PC-9 (cell line): Measurements from ENCODE around the gene SLC26A11. TPM values are rescaled to one million over a fixed set of nuclear protein-coding genes. Genes with fewer than 3 reads are reported as not detected.

Experiments
- BruUV-seq: library from RNA; stranded (reverse); fragments of 400-500 nt; replicated peaks from 2 replicates; lab custom pipeline; 2021; lab: Mats Ljungman, UMichigan
- CTCF ChIA-PET: fragments of 300-600 bp; sonication (Branson Sonifier 250); formaldehyde crosslinking; loops from one replicate; lab custom pipeline; 2022; ENCODE audit warnings: antibody characterized with exemption; lab: Charles Lee
- POLR2A ChIA-PET: fragments of 300-600 bp; sonication (Branson Sonifier 250); formaldehyde crosslinking; loops from one replicate; lab custom pipeline; 2022; ENCODE audit warnings: antibody characterized with exemption; ENCODE audit not compliant: unreplicated experiment; lab: Charles Lee
- DNase-seq, 2 experiments: peaks; one replicate each; pipeline versions ENCODE4 v3.0.0 to v3.0.0-alpha.2; 2015 to 2022; ENCODE audit warnings: mixed read lengths in 1 of 2
- H2AFZ ChIP-seq: fragments of 200-600 bp; sonication (generic); 2 replicates; pipeline ENCODE4 v1.8.1; 2017; ENCODE audit warnings: antibody characterized with exemption
- H3F3A ChIP-seq: fragments of 200-600 bp; sonication (generic); 2 replicates; pipeline ENCODE4 v1.8.1; 2017; ENCODE audit warnings: antibody characterized with exemption, mild to moderate bottlenecking, low read depth; ENCODE audit not compliant: insufficient read depth
- H3K27ac ChIP-seq: fragments of 200-600 bp; sonication (generic); 2 replicates; pipeline ENCODE4 v1.6.1; 2016; ENCODE audit warnings: mixed run types
- H3K27me3 ChIP-seq: fragments of 200-600 bp; sonication (generic); 2 replicates; pipeline ENCODE4 v1.6.1; 2016; ENCODE audit warnings: low read depth, mixed run types; ENCODE audit not compliant: insufficient read depth
- H3K36me3 ChIP-seq: fragments of 200-600 bp; sonication (generic); 2 replicates; pipeline ENCODE4 v1.6.1; 2016; ENCODE audit warnings: low read depth, mixed run types
- H3K4me1 ChIP-seq: fragments of 200-600 bp; sonication (generic); replicated peaks from 2 replicates; pipeline ENCODE4 v1.6.1; 2016; ENCODE audit warnings: mixed run types; ENCODE audit not compliant: insufficient read depth
- H3K4me2 ChIP-seq: fragments of 200-600 bp; sonication (generic); 2 replicates; pipeline ENCODE4 v1.6.1; 2017; ENCODE audit warnings: mixed run types
- H3K4me3 ChIP-seq: fragments of 200-600 bp; sonication (generic); 2 replicates; pipeline ENCODE4 v1.6.1; 2016; ENCODE audit warnings: mixed run types
- H3K79me2 ChIP-seq: fragments of 200-600 bp; sonication (generic); 2 replicates; pipeline ENCODE4 v1.6.1; 2017; ENCODE audit warnings: low read depth, mixed run types
- H3K9me2 ChIP-seq: fragments of 200-600 bp; sonication (generic); 2 replicates; pipeline ENCODE4 v1.8.1; 2017; ENCODE audit warnings: mild to moderate bottlenecking; ENCODE audit not compliant: insufficient read depth
- H3K9me3 ChIP-seq: fragments of 200-600 bp; sonication (generic); 2 replicates; pipeline ENCODE4 v1.8.1; 2016; ENCODE audit warnings: low read depth; ENCODE audit not compliant: insufficient read depth
- H4K20me1 ChIP-seq: fragments of 200-600 bp; sonication (generic); 2 replicates; pipeline ENCODE4 v1.8.1; 2017; ENCODE audit not compliant: insufficient read depth
- EZH2 ChIP-seq: fragments of 200-600 bp; sonication (generic); IDR thresholded peaks from 2 replicates; pipeline ENCODE4 v1.8.0; 2017; ENCODE audit warnings: antibody characterized with exemption, low read depth
- intact Hi-C: fragments of 100-400 bp; cut with micrococcal nuclease; formaldehyde crosslinking; loops from one replicate; pipeline ENCODE4 v1.10.0; 2022; ENCODE audit not compliant: unreplicated experiment
- total RNA-seq: library from RNA; stranded (reverse); gene quantifications from 2 replicates; pipeline ENCODE4 v1.2.3, GENCODE V29; 2021
- TF ChIP-seq, protein P1 (sequence below): fragments of 200-600 bp; sonication (generic); conservative IDR thresholded peaks from 2 replicates; pipeline ENCODE4 v1.6.1; 2017; ENCODE audit warnings: mixed run types, antibody characterized with exemption, mild to moderate bottlenecking, moderate library complexity

SLC26A11 gene
- total RNA-seq, 1 experiment from 2014 or later, result 12.4 TPM

DNA sequence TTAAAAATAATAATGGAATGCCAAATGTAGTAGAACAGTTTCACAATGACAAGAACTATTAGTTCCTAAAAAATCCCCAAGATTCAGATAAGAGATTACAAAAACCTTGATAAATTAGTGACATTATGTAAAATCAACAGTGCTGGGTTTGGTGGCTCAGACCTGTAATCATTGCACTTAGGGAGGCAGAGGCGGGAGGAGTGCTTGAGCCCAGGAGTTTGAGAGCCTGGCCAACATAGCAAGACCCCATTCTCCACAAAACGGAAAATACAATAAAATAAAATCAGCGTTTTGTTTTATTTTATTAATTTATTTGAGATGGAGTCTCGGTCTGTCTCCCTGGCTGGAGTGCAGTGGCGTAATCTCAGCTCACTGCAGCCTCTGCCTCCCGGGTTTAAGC, 46.3 kb upstream of the SLC26A11 start:
- Histone ChIP-seq H2AFZ (no peak overlapping the region), H3K4me2 (no peak overlapping the region), H3F3A (no peaks in the 10 kb centered on the region), H3K9me3 (no peaks in the 10 kb centered on the region), H4K20me1 (no peaks in the 10 kb centered on the region), H3K4me3 (no peak overlapping the region), H3K4me1 (peaks cover 18% of the 10 kb centered on the region), H3K79me2 (no peaks in the 10 kb centered on the region), H3K27me3 (no peaks in the 10 kb centered on the region), H3K9me2 (no peaks in the 10 kb centered on the region), H3K27ac (no peak overlapping the region), H3K36me3 (no peaks in the 10 kb centered on the region)
- intact Hi-C loops, result no loop called here
- ChIA-PET CTCF (no interaction called here), POLR2A (no interaction called here)
- BruUV-seq, result no TSS peak
- DNase-seq, result no peak
- TF ChIP-seq EZH2, result no peak
- TF ChIP-seq, protein P1, sequence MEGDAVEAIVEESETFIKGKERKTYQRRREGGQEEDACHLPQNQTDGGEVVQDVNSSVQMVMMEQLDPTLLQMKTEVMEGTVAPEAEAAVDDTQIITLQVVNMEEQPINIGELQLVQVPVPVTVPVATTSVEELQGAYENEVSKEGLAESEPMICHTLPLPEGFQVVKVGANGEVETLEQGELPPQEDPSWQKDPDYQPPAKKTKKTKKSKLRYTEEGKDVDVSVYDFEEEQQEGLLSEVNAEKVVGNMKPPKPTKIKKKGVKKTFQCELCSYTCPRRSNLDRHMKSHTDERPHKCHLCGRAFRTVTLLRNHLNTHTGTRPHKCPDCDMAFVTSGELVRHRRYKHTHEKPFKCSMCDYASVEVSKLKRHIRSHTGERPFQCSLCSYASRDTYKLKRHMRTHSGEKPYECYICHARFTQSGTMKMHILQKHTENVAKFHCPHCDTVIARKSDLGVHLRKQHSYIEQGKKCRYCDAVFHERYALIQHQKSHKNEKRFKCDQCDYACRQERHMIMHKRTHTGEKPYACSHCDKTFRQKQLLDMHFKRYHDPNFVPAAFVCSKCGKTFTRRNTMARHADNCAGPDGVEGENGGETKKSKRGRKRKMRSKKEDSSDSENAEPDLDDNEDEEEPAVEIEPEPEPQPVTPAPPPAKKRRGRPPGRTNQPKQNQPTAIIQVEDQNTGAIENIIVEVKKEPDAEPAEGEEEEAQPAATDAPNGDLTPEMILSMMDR, result no peak

DNA sequence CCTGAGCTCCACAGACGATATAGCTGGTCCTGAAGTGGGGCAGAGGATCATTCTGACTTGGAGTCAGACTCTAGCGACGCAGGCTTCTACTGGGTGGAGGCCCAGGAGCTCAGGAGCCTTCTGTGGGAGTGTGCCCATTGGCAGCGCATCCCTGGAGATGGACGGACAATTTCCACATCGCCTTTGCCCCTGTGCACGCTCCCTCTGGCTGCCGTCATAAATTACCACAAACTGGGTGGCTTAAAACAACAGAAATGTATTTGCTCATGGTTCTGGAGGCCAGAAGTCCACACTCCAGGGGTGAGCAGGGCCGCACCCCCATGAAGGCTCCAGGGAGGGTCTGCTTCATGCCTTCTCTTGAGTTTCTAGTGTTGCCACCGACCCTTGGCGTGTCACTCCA, 43.5 kb upstream of the SLC26A11 start:
- H3K4me3 ChIP-seq, result no peak overlapping the region
- no peaks in the 10 kb centered on the region for H3K27me3 ChIP-seq
- DNase-seq, result no peak
- H3K4me2 ChIP-seq, result no peak overlapping the region
- ChIA-PET CTCF (no interaction called here), POLR2A (no interaction called here)
- H3F3A ChIP-seq, result no peaks in the 10 kb centered on the region
- H3K36me3 ChIP-seq, result no peaks in the 10 kb centered on the region
- BruUV-seq, result no TSS peak
- H3K9me3 ChIP-seq, result no peaks in the 10 kb centered on the region
- intact Hi-C loops, result no loop called here
- H4K20me1 ChIP-seq, result no peaks in the 10 kb centered on the region
- TF ChIP-seq, protein P1, result no peak
- TF ChIP-seq EZH2, result no peak
- no peak overlapping the region for H2AFZ ChIP-seq
- no peaks in the 10 kb centered on the region for H3K9me2 ChIP-seq
- H3K4me1 ChIP-seq, result 0 out of 2 replicates have a peak, but pooled peaks cover 6% of the 10 kb centered on the region
- H3K27ac ChIP-seq, result no peak overlapping the region
- H3K79me2 ChIP-seq, result no peaks in the 10 kb centered on the region

DNA sequence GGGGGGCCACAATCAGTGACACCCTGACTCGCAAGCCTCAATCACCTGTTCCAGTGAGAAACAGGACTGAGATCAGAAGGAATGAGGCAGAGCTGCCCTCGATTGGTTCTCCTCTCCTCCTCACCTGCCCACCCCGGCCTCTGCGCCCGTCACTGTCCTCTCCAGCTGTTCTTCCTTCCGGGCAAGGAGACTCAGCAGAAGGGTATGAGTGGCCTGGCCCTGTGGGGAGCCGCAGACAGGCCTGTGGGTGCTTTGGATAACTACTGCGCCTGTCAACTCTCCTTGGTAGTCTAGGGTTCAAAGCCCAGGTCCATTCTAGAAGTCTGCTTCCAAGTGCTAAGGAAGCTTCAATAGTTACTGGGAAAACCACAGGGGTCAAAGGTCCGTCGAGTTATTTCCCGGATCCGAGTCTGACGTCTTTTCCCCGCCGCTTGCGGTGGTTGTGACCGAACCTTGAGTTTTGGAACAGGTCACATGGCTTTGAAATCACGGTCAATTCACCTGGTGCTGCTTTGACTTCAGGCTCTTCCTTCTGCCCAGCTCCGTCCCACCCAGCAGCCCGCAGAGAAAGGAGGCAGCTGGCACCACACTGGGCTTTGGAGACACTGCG, 42.1 kb upstream of the SLC26A11 start:
- no peak for DNase-seq
- intact Hi-C loops, result no loop called here
- CTCF ChIA-PET, result no interaction called here
- no TSS peak for BruUV-seq
- Histone ChIP-seq H3K9me2 (no peaks in the 10 kb centered on the region), H3K4me2 (no peak overlapping the region), H2AFZ (no peak overlapping the region), H3K4me3 (no peak overlapping the region), H3F3A (no peaks in the 10 kb centered on the region), H3K27ac (no peak overlapping the region), H3K9me3 (no peaks in the 10 kb centered on the region), H3K4me1 (0 out of 2 replicates have a peak, but pooled peaks cover 6% of the 10 kb centered on the region), H3K27me3 (no peaks in the 10 kb centered on the region), H4K20me1 (no peaks in the 10 kb centered on the region), H3K36me3 (no peaks in the 10 kb centered on the region), H3K79me2 (no peaks in the 10 kb centered on the region)
- no peak for TF ChIP-seq EZH2
- TF ChIP-seq, protein P1, result no peak
- POLR2A ChIA-PET, result interaction anchor here (0.6 kb wide), 1 partner anchor 1322 kb away, joined by 3 read pairs; no protein-coding TSS in a partner anchor
